ENCODE measurements around the gene TMEM151B. TPM values are rescaled to one million over a fixed set of nuclear protein-coding genes. Genes with fewer than 3 reads are reported as not detected.

TMEM151B gene
- total RNA-seq, 1 donor from 2014 or later = 4.7 TPM

GRCh38 chr6:44260451-44261297 is 9.6 kb upstream of the TMEM151B start:
- TF ChIP-seq CTCF (IDR thresholded peaks at IDR 0.05; ENCODE audit: unreplicated experiment) = no peak
- Mint-ChIP-seq H3K4me3 (ENCODE audit: low read depth) (no peak overlapping the region), H3K4me1 (ENCODE audit: low read depth) (peaks cover 29% of the 10 kb centered on the region), H3K27ac (no peak overlapping the region), H3K36me3 (ENCODE audit: insufficient read depth) (peaks cover 4% of the 10 kb centered on the region), H3K27me3 (no peaks in the 10 kb centered on the region), H3K9me3 (ENCODE audit: low read depth) (no peaks in the 10 kb centered on the region)
- no peak for DNase-seq (ENCODE audit: low spot score, unreplicated experiment)

- Mint-ChIP-seq H3K36me3 (ENCODE audit: insufficient read depth) (peaks cover 4% of the 10 kb centered on the region), H3K4me3 (ENCODE audit: low read depth) (no peak overlapping the region), H3K4me1 (ENCODE audit: low read depth) (peaks cover 21% of the 10 kb centered on the region), H3K27ac (no peak overlapping the region), H3K27me3 (peaks cover 1% of the 10 kb centered on the region), H3K9me3 (ENCODE audit: low read depth) (no peaks in the 10 kb centered on the region)
- no peak for TF ChIP-seq CTCF (IDR thresholded peaks at IDR 0.05; ENCODE audit: unreplicated experiment)
- no peak for DNase-seq (ENCODE audit: low spot score, unreplicated experiment)
Observed at GRCh38 chr6:44261581-44261980, 8.7 kb upstream of the TMEM151B start.

- Mint-ChIP-seq H3K9me3 (ENCODE audit: low read depth) (no peaks in the 10 kb centered on the region), H3K4me1 (ENCODE audit: low read depth) (peaks cover 18% of the 10 kb centered on the region), H3K4me3 (ENCODE audit: low read depth) (peak overlapping the region; percentile 42), H3K27me3 (peaks cover 9% of the 10 kb centered on the region), H3K36me3 (ENCODE audit: insufficient read depth) (peaks cover 4% of the 10 kb centered on the region), H3K27ac (no peak overlapping the region)
- no peak for TF ChIP-seq CTCF (IDR thresholded peaks at IDR 0.05; ENCODE audit: unreplicated experiment)
- no peak for DNase-seq (ENCODE audit: low spot score, unreplicated experiment)
Observed at GRCh38 chr6:44262467-44263353, 7.5 kb upstream of the TMEM151B start.

- Mint-ChIP-seq H3K9me3 (ENCODE audit: low read depth) (no peaks in the 10 kb centered on the region), H3K27ac (no peak overlapping the region), H3K27me3 (peaks cover 14% of the 10 kb centered on the region), H3K4me1 (ENCODE audit: low read depth) (peaks cover 14% of the 10 kb centered on the region), H3K4me3 (ENCODE audit: low read depth) (peak overlapping the region; percentile 85), H3K36me3 (ENCODE audit: insufficient read depth) (peaks cover 4% of the 10 kb centered on the region)
- DNase-seq (ENCODE audit: low spot score, unreplicated experiment) = no peak
- no peak for TF ChIP-seq CTCF (IDR thresholded peaks at IDR 0.05; ENCODE audit: unreplicated experiment)
Observed at GRCh38 chr6:44263354-44264100, 6.7 kb upstream of the TMEM151B start.

Data from progenitor cell of endocrine pancreas (in vitro differentiated cells).